SU-DHL-6 (cell line): ENCODE data around the gene THUMPD2.

Experiments
- H2AFZ ChIP-seq: fragments of 200-600 bp; sonication (generic); 2 replicates; pipeline ENCODE4 v1.6.1; 2014; ENCODE audit warnings: low read depth, mild to moderate bottlenecking, moderate library complexity, mixed read lengths, antibody characterized with exemption, low read length; ENCODE audit not compliant: severe bottlenecking
- H3F3A ChIP-seq: fragments of 200-600 bp; shearing (Covaris generic); 2 replicates; pipeline ENCODE4 v1.6.0; 2016; ENCODE audit warnings: antibody characterized with exemption, mild to moderate bottlenecking; ENCODE audit not compliant: insufficient read depth
- H3K27ac ChIP-seq: fragments of 200-600 bp; sonication (generic); 2 replicates; pipeline ENCODE4 v1.5.1; 2016; ENCODE audit warnings: low read depth, mild to moderate bottlenecking, low read length, moderate library complexity, mixed read lengths
- H3K27me3 ChIP-seq: fragments of 200-600 bp; sonication (generic), shearing (Covaris generic); 2 replicates; pipeline ENCODE4 v1.6.0; 2014; ENCODE audit warnings: mild to moderate bottlenecking, low read length
- H3K36me3 ChIP-seq: fragments of 200-600 bp; sonication (generic); 2 replicates; pipeline ENCODE4 v1.6.1; 2014; ENCODE audit warnings: mild to moderate bottlenecking, low read length, mixed read lengths
- H3K4me2 ChIP-seq: fragments of 300-600, 200-600 bp; shearing (Covaris generic), sonication (generic); 2 replicates; pipeline ENCODE4 v1.6.0; 2014; ENCODE audit warnings: low read length, low read depth, mild to moderate bottlenecking; ENCODE audit not compliant: poor library complexity, severe bottlenecking
- H3K4me3 ChIP-seq: fragments of 200-600 bp; sonication (generic); 2 replicates; pipeline ENCODE4 v1.5.1; 2014; ENCODE audit warnings: antibody characterized with exemption, low read length, mild to moderate bottlenecking, mixed read lengths; ENCODE audit not compliant: insufficient read depth, poor library complexity, severe bottlenecking
- H3K79me2 ChIP-seq: fragments of 200-600 bp; sonication (generic); 2 replicates; pipeline ENCODE4 v1.6.1; 2014; ENCODE audit warnings: mild to moderate bottlenecking, low read length, moderate library complexity; ENCODE audit not compliant: insufficient read depth
- H3K9ac ChIP-seq: fragments of 200-600 bp; sonication (generic); 2 replicates; pipeline ENCODE4 v1.7.0; 2014; ENCODE audit warnings: mild to moderate bottlenecking, low read length
- H3K9me2 ChIP-seq: fragments of 200-600 bp; sonication (generic); replicated peaks from 2 replicates; pipeline ENCODE4 v1.6.1; 2014; ENCODE audit warnings: low read length; ENCODE audit not compliant: insufficient read depth
- H3K9me3 ChIP-seq: fragments of 200-600 bp; sonication (generic); 2 replicates; pipeline ENCODE4 v1.6.1; 2014; ENCODE audit warnings: low read length, mixed read lengths; ENCODE audit not compliant: insufficient read depth
- H4K20me1 ChIP-seq: fragments of 200-600 bp; sonication (generic); 2 replicates; pipeline ENCODE4 v1.6.1; 2014; ENCODE audit warnings: low read depth, mild to moderate bottlenecking, antibody characterized with exemption, low read length, moderate library complexity, mixed read lengths
- EZH2phosphoT487 ChIP-seq: fragments of 200-600 bp; sonication (generic), shearing (Covaris generic); conservative IDR thresholded peaks from 2 replicates; pipeline ENCODE4 v1.6.1; 2018; ENCODE audit warnings: mild to moderate bottlenecking, antibody characterized with exemption, low read length, moderate library complexity, mixed read lengths
- TF ChIP-seq, protein P1 (sequence below): fragments of 200-600 bp; sonication (generic); IDR thresholded peaks from one replicate; pipeline ENCODE4 v1.5.1; 2017; ENCODE audit warnings: antibody characterized with exemption, mild to moderate bottlenecking, low read length, moderate library complexity; ENCODE audit not compliant: insufficient read depth, poor library complexity, severe bottlenecking

The THUMPD2 gene

DNA sequence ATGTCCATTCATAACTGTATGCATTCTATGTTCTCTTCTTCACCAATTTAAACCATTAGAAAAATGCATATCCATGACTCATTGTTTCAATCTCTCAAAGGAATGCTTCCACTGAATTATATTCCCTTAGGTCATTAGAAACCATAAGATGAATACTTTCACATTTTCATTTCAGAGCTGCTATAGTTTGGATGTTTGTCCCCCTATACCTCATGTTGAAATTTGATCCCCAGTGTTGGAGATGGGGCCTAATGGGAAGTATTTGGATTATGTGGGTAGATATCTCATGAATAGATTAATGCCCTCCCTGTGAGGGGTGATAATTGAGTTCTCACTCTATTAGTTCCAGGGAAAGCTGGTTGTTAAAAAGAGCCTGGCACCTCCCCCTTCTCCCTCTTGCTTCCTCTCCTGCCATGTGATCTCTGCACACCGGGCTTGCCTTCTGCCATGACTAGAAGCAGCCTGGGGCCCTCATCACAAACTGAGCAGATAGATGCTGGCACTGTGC lies 35.7 kb downstream of the THUMPD2 start:
- H3K9me2 ChIP-seq = no peaks in the 10 kb centered on the region
- H3K9ac ChIP-seq = no peak overlapping the region
- H3K27me3 ChIP-seq = no peaks in the 10 kb centered on the region
- TF ChIP-seq, protein P1, sequence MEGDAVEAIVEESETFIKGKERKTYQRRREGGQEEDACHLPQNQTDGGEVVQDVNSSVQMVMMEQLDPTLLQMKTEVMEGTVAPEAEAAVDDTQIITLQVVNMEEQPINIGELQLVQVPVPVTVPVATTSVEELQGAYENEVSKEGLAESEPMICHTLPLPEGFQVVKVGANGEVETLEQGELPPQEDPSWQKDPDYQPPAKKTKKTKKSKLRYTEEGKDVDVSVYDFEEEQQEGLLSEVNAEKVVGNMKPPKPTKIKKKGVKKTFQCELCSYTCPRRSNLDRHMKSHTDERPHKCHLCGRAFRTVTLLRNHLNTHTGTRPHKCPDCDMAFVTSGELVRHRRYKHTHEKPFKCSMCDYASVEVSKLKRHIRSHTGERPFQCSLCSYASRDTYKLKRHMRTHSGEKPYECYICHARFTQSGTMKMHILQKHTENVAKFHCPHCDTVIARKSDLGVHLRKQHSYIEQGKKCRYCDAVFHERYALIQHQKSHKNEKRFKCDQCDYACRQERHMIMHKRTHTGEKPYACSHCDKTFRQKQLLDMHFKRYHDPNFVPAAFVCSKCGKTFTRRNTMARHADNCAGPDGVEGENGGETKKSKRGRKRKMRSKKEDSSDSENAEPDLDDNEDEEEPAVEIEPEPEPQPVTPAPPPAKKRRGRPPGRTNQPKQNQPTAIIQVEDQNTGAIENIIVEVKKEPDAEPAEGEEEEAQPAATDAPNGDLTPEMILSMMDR = no peak
- no peak for TF ChIP-seq EZH2phosphoT487
- no peak overlapping the region for H3K27ac ChIP-seq
- H2AFZ ChIP-seq = no peak overlapping the region
- no peaks in the 10 kb centered on the region for H3K79me2 ChIP-seq
- no peaks in the 10 kb centered on the region for H3K9me3 ChIP-seq
- peaks cover 38% of the 10 kb centered on the region for H3K36me3 ChIP-seq
- H4K20me1 ChIP-seq = no peaks in the 10 kb centered on the region
- no peak overlapping the region for H3K4me2 ChIP-seq
- H3F3A ChIP-seq = no peaks in the 10 kb centered on the region
- H3K4me3 ChIP-seq = no peak overlapping the region

DNA sequence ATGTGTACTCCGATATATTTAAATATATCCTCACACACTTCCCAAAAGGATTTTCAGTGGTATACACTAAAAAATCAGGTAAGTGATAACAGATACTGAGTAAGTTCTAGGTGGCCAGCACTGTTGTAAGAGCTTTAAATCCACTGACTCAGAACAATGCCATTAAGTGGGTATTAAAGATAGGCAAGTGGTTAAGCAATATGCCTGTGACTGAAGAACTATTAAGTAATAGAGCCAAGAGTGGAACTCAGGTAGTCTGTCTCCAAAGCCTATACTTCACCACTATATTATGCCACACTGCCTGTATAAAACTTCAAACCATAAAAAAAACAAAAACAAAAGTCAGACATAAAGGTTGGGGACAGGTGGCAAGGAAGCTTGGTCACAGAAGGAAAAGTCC lies 37.2 kb downstream of the THUMPD2 start:
- Histone ChIP-seq H3K27me3 (no peaks in the 10 kb centered on the region), H3K9me2 (no peaks in the 10 kb centered on the region), H4K20me1 (no peaks in the 10 kb centered on the region), H3K4me3 (no peak overlapping the region), H2AFZ (no peak overlapping the region), H3F3A (no peaks in the 10 kb centered on the region), H3K9me3 (no peaks in the 10 kb centered on the region), H3K27ac (no peak overlapping the region), H3K36me3 (peaks cover 36% of the 10 kb centered on the region), H3K9ac (no peak overlapping the region), H3K79me2 (no peaks in the 10 kb centered on the region), H3K4me2 (no peak overlapping the region)
- TF ChIP-seq EZH2phosphoT487 = no peak
- TF ChIP-seq, protein P1 = no peak

DNA sequence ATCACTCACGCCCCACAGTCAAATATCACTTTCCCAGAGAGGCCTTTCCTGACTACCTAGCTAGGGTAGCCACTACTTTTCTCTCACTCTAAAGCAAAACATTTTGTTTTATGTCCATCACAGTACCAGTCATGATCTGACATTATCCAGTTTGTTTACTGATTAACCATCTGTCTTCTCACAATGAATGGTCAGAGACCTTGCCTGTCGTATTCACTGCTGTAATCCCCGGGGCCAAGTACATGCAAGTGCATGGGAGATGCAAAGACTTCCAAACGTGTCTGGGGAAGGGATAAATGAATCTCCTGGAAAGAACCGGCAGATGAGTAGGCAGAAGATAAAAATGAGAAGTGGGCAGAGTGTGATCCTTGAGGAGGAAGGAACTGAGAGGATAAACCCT lies 39.7 kb downstream of the THUMPD2 start:
- Histone ChIP-seq H3K9me2 (no peaks in the 10 kb centered on the region), H3K27ac (no peak overlapping the region), H3K4me3 (no peak overlapping the region), H2AFZ (no peak overlapping the region), H3F3A (no peaks in the 10 kb centered on the region), H4K20me1 (no peaks in the 10 kb centered on the region; the same call in 1 of the 2 replicates), H3K79me2 (no peaks in the 10 kb centered on the region), H3K27me3 (no peaks in the 10 kb centered on the region), H3K9me3 (no peaks in the 10 kb centered on the region), H3K36me3 (peaks cover 26% of the 10 kb centered on the region; the same call in 1 of the 2 replicates), H3K9ac (no peak overlapping the region), H3K4me2 (no peak overlapping the region)
- no peak for TF ChIP-seq EZH2phosphoT487
- TF ChIP-seq, protein P1 = no peak
